ENCODE data around the gene MEI4.
A peak's percentile ranks its signal among the peaks of the same experiment; 100 is the strongest.

- TF ChIP-seq POLR2A (IDR thresholded peaks at IDR 0.05) (no peak), CTCF (IDR thresholded peaks at IDR 0.05) (peak in 3 of 4 experiments; percentile 10 to 45 (median 29))
Observed at GRCh38 chr6:77620278-77620882, 32.5 kb upstream of the MEI4 start.

Measured in prostate gland (tissue), 2 donors.